HUES6 (cell line): ENCODE data around the gene NUAK1.

Experiments used
- H3K27ac ChIP-seq: 2 replicates; pipeline ENCODE4 v1.7.0; 2013; ENCODE audit warnings: low read depth, mild to moderate bottlenecking, low read length, inconsistent platforms
- H3K27me3 ChIP-seq: 2 replicates; pipeline ENCODE4 v1.6.1; 2013; ENCODE audit warnings: low read length; ENCODE audit not compliant: control insufficient read depth, insufficient read depth
- H3K36me3 ChIP-seq: 2 replicates; pipeline ENCODE4 v1.6.1; 2013; ENCODE audit warnings: low read length; ENCODE audit not compliant: control insufficient read depth, insufficient read depth
- H3K4me1 ChIP-seq: 2 replicates; pipeline ENCODE4 v1.6.1; 2013; ENCODE audit warnings: low read length; ENCODE audit not compliant: control insufficient read depth, insufficient read depth
- H3K4me3 ChIP-seq: 2 replicates; pipeline ENCODE4 v1.5.1; 2013; ENCODE audit warnings: low read depth, low read length
- H3K9ac ChIP-seq: one replicate; pipeline ENCODE4 v1.6.1; 2013; ENCODE audit warnings: mild to moderate bottlenecking, low read length
- H3K9me3 ChIP-seq: 2 replicates; pipeline ENCODE4 v1.6.1; 2013; ENCODE audit warnings: low read depth, low read length; ENCODE audit not compliant: control insufficient read depth, insufficient read depth

Gene NUAK1

DNA sequence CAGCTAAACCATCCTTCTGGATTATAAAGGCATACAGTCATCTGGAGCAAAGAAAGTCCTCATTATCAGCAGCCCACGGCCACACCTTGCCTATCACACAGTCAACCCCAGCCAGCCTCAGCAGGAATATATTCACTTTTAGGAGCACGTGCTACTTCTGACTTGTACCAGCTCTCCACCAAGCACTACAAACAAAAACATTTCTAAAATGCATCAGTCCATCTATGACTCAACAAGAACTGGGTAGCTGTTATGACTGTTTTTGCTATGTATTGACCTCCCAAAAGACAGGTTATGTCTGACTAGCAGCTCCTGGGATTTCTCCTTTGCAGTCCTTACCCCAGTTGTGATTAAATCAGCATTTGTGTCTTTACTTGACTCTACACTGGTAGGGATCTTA, 31.2 kb downstream of the NUAK1 start:
- Histone ChIP-seq H3K4me1 (peaks cover 67% of the 10 kb centered on the region), H3K4me3 (0 out of 2 replicates have a peak overlapping the region, but pooled peaks have one; percentile 1), H3K27ac (0 out of 2 replicates have a peak overlapping the region, but pooled peaks have one; percentile 4), H3K27me3 (no peaks in the 10 kb centered on the region), H3K9ac (no peak overlapping the region), H3K9me3 (no peaks in the 10 kb centered on the region), H3K36me3 (peaks cover 14% of the 10 kb centered on the region; the same call in 1 of the 2 replicates)

DNA sequence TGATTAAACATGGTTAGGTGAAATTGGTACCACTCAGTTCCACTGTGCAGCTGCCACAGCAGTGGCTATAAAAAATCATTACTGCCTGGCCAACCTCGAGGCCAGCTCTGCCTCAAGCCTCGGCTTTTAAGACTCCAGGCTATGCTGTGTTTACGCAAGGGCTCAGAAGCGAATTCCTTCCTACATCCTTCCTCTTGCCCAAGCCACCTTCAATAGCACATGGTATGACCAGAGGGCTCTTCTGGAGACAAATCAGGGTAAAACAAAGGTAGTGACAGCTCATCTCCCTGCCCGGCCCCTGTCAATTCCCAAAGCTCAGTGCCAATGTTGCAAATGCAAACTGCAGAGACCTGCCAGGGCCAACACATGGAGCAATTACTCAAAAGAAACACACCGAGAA, 31.9 kb downstream of the NUAK1 start:
- Histone ChIP-seq H3K36me3 (peaks cover 18% of the 10 kb centered on the region; the same call in 1 of the 2 replicates), H3K27ac (0 out of 2 replicates have a peak overlapping the region, but pooled peaks have one; percentile 4), H3K27me3 (no peaks in the 10 kb centered on the region), H3K9ac (no peak overlapping the region), H3K4me1 (peaks cover 64% of the 10 kb centered on the region), H3K9me3 (no peaks in the 10 kb centered on the region), H3K4me3 (no peak overlapping the region)

DNA sequence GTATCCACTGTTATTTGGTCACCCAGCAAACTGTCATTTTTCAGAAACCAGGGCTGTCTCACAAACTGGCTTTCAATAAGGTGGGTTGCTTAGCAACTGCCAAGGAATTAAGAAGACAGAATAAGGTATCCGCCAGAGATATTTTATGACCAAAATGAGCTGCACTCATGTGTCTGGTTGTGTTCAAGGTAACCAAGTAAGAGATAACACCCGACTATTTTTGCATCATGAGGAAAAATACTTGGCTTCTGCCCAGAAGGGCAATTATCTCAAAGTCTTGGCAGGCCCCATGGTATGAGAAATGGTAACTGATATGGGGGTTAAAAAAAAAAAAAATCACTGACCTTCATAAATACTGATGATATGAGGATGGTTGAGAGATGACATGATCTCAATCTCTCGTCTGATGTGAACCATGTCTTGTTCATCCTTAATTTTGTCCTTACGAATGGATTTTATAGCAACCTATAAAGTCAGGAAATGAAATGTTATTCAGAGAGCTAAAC, 32.6 kb downstream of the NUAK1 start:
- H3K4me1 ChIP-seq: peaks cover 63% of the 10 kb centered on the region
- no peak overlapping the region for H3K9ac ChIP-seq
- no peak overlapping the region for H3K27ac ChIP-seq

DNA sequence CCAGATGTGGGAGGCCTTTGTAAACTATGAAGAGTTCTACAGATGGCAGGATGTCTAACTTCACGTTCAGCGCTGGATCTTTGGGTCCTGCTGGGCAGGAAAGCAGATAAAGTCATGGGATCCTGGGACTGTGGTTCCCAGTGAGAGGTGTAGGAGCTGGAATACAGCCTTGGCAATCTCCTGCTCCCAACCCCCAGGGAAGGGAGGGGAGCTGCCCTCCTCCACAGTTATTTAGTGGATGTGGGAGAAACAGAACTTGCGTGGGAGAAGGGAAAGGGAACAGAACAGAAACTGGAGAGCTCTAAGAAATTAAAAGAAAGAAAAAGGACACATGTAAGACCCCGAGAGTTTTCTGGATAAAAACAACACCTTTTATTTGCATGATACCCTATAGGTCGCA, 37.0 kb downstream of the NUAK1 start:
- no peak overlapping the region for H3K9ac ChIP-seq
- H3K4me3 ChIP-seq: no peak overlapping the region
- no peak overlapping the region for H3K27ac ChIP-seq
- H3K4me1 ChIP-seq: peaks cover 47% of the 10 kb centered on the region
- H3K9me3 ChIP-seq: no peaks in the 10 kb centered on the region
- H3K27me3 ChIP-seq: no peaks in the 10 kb centered on the region
- peaks cover 38% of the 10 kb centered on the region for H3K36me3 ChIP-seq

More for the DNA sequence above, 32.6 kb downstream of the NUAK1 start:
- no peaks in the 10 kb centered on the region for H3K9me3 ChIP-seq
- peaks cover 24% of the 10 kb centered on the region for H3K36me3 ChIP-seq
- H3K4me3 ChIP-seq: no peak overlapping the region
- no peaks in the 10 kb centered on the region for H3K27me3 ChIP-seq

DNA sequence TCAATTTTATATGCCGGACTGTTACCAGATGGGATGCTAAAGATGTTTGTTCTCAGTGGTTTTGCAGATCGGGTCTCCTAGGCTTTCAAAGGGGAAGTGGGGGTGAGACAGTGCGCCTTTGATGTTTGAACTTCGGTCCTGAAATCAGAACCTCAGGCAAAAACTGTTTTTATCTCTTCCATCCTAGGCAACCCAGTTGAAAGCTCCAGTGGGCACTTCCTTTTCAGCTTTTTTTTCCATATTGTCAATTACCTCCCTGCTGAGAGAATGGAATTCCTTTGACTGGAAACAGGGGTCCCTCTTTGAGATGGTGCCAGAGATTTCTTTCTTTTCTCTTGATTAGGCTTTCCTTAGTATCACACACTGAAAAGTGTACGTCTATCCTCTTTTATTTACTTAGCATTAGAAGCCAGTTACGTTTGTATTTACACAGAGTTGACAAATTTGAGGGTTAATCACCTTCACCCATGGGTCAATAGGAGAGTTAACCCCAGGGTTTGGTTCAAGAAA, 40.0 kb downstream of the NUAK1 start:
- peaks cover 45% of the 10 kb centered on the region for H3K36me3 ChIP-seq
- no peak overlapping the region for H3K9ac ChIP-seq
- no peaks in the 10 kb centered on the region for H3K27me3 ChIP-seq
- H3K4me3 ChIP-seq: no peak overlapping the region
- H3K27ac ChIP-seq: peak overlapping the region; percentile 26; the same call in 1 of the 2 replicates
- H3K9me3 ChIP-seq: no peaks in the 10 kb centered on the region
- peaks cover 46% of the 10 kb centered on the region for H3K4me1 ChIP-seq

DNA sequence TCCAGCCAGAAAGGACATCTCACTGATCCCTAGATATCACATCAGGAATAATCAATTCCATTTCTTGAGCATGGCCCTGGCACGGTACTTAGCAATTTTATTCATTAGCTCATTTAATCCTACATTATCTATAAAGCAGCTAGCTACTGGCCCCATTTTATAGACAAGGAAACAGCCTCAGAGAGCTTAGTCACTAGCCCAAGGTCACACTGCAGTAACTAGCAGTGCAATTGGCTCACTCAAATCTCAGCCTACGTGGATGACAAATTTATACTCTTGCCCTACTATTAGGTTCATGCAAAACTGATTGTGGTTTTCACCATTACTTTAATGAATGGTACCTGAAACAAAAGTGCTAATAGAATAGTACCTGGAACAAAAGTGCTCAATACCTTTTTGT, 41.7 kb downstream of the NUAK1 start:
- Histone ChIP-seq H3K27me3 (no peaks in the 10 kb centered on the region), H3K4me3 (no peak overlapping the region), H3K4me1 (peaks cover 40% of the 10 kb centered on the region), H3K9me3 (no peaks in the 10 kb centered on the region), H3K9ac (no peak overlapping the region), H3K36me3 (peaks cover 36% of the 10 kb centered on the region), H3K27ac (0 out of 2 replicates have a peak overlapping the region, but pooled peaks have one; percentile 16)

DNA sequence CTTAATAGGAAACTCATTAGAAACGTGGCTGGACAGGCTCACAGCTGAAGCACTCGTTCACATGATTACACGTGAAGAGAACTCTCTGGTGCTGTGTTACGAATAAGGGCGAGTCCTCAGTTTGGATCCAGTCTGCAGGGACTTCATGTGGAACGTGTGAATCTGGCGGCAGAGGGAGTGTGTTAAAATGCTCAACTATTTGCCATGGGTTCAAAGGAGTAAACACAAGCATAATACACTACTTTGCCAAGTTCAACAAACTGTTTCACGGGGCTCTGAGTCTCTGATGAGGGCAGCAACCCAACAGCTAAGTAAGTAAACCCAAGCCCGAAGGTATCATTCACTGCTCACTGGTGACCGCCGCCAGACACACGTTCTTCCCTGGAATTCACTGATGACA, 42.4 kb downstream of the NUAK1 start:
- H3K4me1 ChIP-seq: peaks cover 34% of the 10 kb centered on the region
- no peaks in the 10 kb centered on the region for H3K27me3 ChIP-seq
- no peak overlapping the region for H3K4me3 ChIP-seq
- H3K36me3 ChIP-seq: peaks cover 30% of the 10 kb centered on the region
- no peak overlapping the region for H3K9ac ChIP-seq
- no peaks in the 10 kb centered on the region for H3K9me3 ChIP-seq
- H3K27ac ChIP-seq: 0 out of 2 replicates have a peak overlapping the region, but pooled peaks have one; percentile 16

DNA sequence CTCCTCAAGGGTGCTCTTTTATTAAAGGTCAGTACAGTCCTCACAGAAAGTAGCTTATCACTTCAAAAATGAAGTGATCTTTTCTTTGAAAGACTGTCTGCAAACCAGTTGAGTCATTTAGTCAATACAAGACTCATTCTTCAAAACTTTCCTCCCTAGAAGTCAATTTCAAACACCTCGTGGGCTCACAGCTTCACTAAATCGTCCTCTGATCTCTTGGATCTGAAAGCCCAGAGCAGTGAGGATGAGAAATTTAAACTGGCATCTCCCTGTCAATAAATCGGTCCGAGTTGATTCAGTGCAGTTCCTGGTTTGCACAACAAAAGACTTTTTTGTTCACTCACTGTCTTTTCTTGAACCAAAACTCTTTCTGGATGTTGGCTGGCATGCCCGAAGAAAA, 44.5 kb downstream of the NUAK1 start:
- H3K27ac ChIP-seq: no peak overlapping the region

DNA sequence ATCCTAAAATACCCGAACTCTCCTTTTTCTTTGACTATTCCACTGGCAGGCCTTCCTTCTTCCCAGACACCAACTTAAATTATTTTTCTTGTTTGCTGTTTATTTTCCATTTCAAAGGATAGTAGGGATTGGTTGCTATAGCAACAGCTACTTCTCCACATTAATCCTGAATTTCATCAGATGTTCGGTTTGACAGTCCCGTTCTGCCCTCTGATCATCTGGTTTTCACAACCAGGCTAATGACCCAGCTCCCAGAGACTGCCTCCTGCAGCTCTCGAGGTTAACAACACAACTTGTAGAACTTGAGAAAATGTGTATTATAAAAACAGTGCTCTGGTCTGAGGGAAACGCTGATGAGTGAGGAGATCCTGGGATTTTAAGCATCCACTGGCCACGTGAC, 45.5 kb downstream of the NUAK1 start:
- Histone ChIP-seq H3K4me3 (no peak overlapping the region), H3K9me3 (no peaks in the 10 kb centered on the region), H3K27me3 (no peaks in the 10 kb centered on the region), H3K27ac (no peak overlapping the region), H3K9ac (no peak overlapping the region), H3K36me3 (peaks cover 19% of the 10 kb centered on the region), H3K4me1 (peaks cover 27% of the 10 kb centered on the region)

More for the DNA sequence above, 44.5 kb downstream of the NUAK1 start:
- Histone ChIP-seq H3K9ac (no peak overlapping the region), H3K27me3 (no peaks in the 10 kb centered on the region), H3K36me3 (peaks cover 19% of the 10 kb centered on the region), H3K4me3 (no peak overlapping the region), H3K4me1 (peaks cover 38% of the 10 kb centered on the region), H3K9me3 (no peaks in the 10 kb centered on the region)

DNA sequence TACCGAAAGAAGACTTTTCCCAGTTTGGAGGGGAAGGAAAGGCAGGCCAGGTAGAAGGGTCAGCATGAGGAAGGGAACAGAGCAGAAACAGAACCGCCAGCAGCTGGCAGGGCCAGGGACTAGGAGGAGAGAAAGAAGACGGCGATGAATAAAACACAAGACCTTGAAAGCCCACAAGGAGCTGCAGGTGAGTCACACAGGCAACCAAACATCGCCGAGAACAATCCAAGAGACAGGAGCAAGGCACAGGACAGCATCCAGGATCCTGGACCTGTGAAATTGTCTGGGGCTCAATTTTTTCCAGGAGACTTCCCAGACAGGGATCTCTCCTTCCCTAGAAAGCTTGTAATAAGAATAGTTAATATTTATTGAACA, 47.3 kb downstream of the NUAK1 start:
- H3K27ac ChIP-seq: no peak overlapping the region
- peaks cover 9% of the 10 kb centered on the region; the same call in 1 of the 2 replicates for H3K4me1 ChIP-seq
- H3K9ac ChIP-seq: no peak overlapping the region
- H3K27me3 ChIP-seq: no peaks in the 10 kb centered on the region
- no peaks in the 10 kb centered on the region for H3K9me3 ChIP-seq
- no peak overlapping the region for H3K4me3 ChIP-seq
- H3K36me3 ChIP-seq: peaks cover 17% of the 10 kb centered on the region

DNA sequence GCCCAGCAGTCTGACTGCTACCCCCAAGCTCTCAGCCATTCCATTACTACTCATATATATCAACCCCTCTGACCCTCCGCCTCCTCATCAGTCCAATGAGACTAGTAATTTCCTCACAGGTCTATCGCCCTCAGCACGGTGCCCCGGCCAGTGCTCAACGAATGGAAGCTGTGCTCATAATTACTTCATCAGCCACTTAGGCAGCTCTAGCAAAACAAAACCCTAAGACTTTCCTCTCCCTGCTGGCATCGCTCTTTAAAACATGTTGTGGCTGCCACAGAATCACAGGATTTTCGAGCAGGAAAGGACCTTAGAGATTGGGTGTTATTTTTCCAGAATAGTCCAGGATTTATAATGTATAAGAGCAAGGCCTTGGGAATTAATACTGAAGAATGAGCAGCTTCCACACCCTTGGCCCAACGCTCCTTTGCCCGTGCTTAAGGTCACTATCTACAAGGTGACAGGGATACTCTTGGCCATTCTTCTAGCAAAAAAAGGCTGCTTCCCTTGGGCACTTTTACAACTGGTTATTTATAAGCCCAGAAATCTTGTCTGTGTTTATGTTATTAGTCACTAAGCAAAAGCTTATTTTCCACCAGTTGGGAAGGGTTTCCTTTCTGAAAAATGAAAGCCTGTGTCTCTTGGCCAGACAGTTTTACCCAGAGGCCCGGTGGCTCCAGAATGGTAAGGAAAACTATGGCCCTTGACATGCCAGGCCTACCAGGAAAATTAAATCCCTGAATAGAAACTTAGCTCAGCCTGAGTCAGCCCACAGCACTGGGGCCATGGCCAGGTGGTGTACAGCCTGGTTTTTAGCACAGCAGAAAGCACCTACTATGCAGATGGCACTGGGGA, 47.9 kb downstream of the NUAK1 start:
- peaks cover 14% of the 10 kb centered on the region for H3K36me3 ChIP-seq
- no peak overlapping the region for H3K4me3 ChIP-seq
- H3K4me1 ChIP-seq: peaks cover 6% of the 10 kb centered on the region; the same call in 1 of the 2 replicates
- no peaks in the 10 kb centered on the region for H3K9me3 ChIP-seq
- no peak overlapping the region for H3K9ac ChIP-seq
- H3K27ac ChIP-seq: no peak overlapping the region
- H3K27me3 ChIP-seq: no peaks in the 10 kb centered on the region
